ENCODE results near the gene WDR4.
"Not testable (repeated sequence)": the region's sequence is repeated elsewhere in the genome, so short reads cannot be mapped to it uniquely, and the experiment has no call there.

WDR4 gene

GRCh38 chr21:42815217-42815616 is 64.1 kb downstream of the WDR4 start:
- no peak for DNase-seq (ENCODE audit: low spot score)

DNA sequence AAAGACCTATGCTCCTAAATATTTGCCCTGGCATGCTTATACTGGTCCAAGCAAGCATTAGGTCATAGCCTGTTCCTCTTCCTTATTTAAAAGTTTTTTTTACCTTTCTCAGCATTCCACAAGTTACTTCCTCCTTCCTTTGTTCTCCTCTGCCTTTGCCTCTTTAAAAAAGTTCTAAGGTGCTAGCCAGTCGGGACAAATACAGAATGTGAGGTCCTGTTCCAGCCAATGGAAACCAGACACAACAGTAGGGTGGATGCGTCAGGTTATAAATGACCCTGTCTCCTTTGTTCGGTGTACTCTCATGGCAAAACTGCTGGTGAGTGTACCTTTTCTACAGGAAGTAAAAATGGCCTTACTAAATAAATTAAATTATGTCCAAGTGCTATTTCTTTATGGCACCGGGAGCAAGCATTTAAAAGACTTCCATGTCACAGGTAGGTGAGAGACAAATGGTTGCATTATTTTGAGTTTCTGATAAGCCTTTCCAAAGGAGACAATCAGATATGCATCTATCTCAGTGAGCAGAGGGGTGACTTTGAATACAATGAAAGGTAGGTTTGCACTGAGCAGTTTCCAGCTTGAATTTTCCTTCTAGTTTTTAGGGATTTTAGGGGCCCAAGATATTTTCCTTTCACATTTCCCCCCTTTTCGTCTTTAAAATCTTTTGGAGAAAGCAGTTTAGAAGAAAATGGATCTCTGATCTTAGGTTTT is 66.7 kb downstream of the WDR4 start:
- not testable (repeated sequence) for DNase-seq (ENCODE audit: low spot score)

- no peak for DNase-seq (ENCODE audit: low spot score)
Measured at GRCh38 chr21:42811960-42812359, 67.4 kb downstream of the WDR4 start.

DNA sequence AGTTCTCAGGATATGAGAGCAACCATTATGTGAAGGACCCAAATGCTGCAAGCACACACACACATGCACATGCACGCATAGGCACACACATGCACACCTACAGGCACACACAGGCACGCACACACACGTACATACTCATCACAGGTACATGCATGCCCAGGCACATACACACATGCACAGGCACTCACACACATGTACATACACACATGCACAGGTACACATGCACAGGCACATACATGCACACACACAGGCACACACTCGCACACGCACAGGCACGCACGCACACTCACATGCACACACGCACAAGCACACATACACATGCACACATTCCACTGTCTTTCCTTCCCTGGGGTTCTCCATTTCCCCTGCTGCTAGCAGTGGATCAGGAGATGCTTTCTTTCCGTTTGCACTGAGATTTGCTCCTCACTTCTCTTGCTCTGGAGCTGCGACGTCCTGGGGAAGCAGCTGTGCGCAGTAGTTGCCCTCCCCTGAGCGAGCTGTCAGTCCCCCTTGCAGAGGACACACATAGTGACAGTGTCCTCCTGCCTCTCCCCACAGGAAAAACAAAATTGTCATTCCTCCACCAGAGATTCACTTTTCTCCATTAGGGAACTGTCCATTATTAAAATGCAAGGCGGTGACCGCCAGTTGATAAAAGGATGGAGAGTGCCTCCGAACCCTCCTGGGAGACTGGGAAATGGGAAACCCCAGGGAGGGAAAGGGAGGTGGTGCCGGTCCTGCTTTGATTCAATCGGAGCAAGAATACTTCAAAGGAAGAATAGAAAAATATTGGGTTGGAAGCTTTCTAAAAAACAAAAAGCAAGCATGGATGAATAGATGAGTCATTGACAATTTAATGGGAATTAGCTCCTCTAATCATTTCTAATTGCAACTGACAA is 69.5 kb downstream of the WDR4 start:
- no peak for DNase-seq (ENCODE audit: low spot score)

- DNase-seq (ENCODE audit: low spot score) = no peak
Measured at GRCh38 chr21:42809171-42809570, 70.2 kb downstream of the WDR4 start.

DNA sequence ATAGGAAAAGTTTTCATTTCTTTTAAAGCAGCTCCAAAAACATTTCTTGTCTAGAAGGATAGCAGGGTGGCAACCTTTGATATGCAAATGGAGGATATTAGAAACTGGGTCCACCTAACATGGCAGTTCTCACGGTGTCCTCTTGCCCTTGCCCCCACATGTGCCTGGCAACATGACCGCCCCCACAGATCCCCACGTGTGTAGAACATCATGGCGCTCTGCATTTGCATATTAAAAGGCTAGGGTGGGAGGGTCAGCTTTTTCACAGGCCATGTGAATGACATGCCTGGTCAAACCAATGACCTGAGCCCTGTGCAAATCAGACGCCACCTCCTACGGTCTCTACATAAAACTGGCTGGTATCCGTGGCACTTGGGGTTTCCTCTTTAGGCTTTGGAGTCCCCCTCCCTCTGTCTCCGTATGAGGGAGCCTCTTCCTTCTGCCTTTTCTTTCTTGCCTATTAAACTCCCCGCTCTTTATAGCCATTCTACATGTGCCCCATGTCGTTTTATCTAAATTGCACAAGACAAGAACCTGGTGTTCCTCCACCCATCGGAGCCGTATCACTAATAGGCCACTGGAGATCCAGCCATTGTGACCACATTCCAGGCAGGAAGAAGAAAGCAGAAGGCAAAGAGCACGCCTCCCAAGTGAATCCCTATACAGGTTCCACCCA is 71.3 kb downstream of the WDR4 start:
- DNase-seq (ENCODE audit: low spot score) = no peak

DNA sequence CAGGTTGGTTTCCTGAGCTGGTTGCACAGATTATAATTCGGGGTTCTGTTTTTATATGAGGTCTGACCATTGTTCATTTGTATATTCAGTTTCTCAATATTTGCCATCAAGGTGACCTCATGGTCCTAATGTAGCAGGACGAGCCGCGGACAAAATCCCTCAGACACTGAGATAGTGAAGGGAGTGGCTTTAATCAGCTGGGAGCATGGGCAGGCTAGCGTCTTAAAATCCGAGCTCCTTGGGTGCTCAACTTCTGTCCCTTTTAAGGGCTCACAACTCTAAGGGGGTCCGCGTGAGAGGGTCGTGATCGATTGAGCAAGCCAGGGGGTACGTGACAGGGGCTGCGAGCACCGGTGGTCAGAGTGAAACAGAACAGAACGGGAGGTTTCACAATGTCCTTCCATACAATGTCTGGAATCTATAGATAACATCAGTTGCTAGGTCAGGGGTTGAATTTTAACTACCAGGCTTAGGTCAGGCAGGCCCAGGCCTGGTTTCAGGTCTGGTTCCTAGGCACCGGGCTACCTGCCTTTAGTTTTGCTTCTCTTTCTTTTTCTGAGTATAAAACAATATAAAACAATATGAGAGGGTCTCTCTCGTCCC is 71.9 kb downstream of the WDR4 start:
- not testable (repeated sequence) for DNase-seq (ENCODE audit: low spot score)

- DNase-seq (ENCODE audit: low spot score) = no peak
Measured at GRCh38 chr21:42806509-42807140, 72.7 kb downstream of the WDR4 start.

GRCh38 chr21:42801616-42802015 is 77.7 kb downstream of the WDR4 start:
- DNase-seq (ENCODE audit: low spot score) = not testable (repeated sequence)

DNA sequence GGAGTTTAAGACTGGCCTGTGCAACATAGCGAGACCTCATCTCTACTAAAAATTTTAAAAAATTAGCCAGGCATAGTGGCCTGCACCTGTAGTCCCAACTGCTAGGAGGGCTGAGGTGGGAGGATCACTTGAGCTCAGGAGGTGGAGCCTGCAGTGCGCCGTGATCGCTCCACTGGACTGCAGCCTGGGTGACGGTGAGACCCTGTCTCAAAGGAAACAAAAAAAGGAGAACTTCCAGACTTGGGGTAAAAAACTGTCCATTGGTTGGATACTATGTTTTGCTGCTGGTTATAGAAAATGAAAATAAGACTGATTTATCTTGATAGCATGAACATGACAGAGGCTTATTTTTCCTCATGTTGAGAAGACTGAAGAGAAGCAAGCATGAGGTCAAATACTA is 79.4 kb downstream of the WDR4 start:
- no peak for DNase-seq (ENCODE audit: low spot score)

DNA sequence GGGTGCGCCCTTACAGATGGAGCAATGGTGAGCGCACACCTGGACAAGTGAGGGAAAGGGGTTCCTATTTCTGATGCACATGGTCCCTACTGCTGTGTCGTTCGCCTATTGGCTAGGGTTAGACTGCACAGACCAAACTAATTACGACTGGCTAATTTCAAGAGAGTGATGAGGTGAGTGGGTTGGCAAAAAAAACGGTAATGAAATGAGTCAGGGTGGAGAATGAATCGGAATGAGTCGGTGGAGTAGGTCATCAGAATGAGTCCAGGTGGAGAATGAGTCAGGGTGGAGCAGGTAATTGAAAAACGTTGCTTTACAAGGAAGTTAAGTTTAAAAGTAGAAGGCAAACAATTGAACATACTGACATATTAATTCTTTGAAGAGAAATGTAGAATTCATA is 79.8 kb downstream of the WDR4 start:
- DNase-seq (ENCODE audit: low spot score) = no peak

Measured in globus pallidus (tissue), 1 donor.